BLaER1 (cell line): ENCODE measurements around the gene ARMH1.
"Not testable (repeated sequence)": the region's sequence is repeated elsewhere in the genome, so short reads cannot be mapped to it uniquely, and the experiment has no call there.

Experiments used
- H3K27ac ChIP-seq: shearing (Covaris generic); formaldehyde crosslinking; 2 replicates; pipeline ENCODE4 v1.8.1; 2022
- H3K27me3 ChIP-seq: shearing (Covaris generic); formaldehyde crosslinking; 2 replicates; pipeline ENCODE4 v1.8.1; 2022
- H3K36me3 ChIP-seq: shearing (Covaris generic); formaldehyde crosslinking; 2 replicates; pipeline ENCODE4 v1.8.1; 2022
- H3K4me1 ChIP-seq: shearing (Covaris generic); formaldehyde crosslinking; 2 replicates; pipeline ENCODE4 v1.8.1; 2022
- H3K4me2 ChIP-seq: shearing (Covaris generic); formaldehyde crosslinking; 2 replicates; pipeline ENCODE4 v1.8.1; 2022
- H3K4me3 ChIP-seq: shearing (Covaris generic); formaldehyde crosslinking; 2 replicates; pipeline ENCODE4 v1.8.1; 2022
- H3K9ac ChIP-seq: shearing (Covaris generic); formaldehyde crosslinking; 2 replicates; pipeline ENCODE4 v1.8.1; 2022
- H3K9me3 ChIP-seq: shearing (Covaris generic); formaldehyde crosslinking; 2 replicates; pipeline ENCODE4 v1.8.1; 2022
- H4K20me1 ChIP-seq: shearing (Covaris generic); formaldehyde crosslinking; 2 replicates; pipeline ENCODE4 v1.8.1; 2022
- Cebpa-rat ChIP-seq: shearing (Covaris generic); IDR thresholded peaks from 2 replicates; pipeline ENCODE4 v1.8.1; 2022

Gene ARMH1

DNA sequence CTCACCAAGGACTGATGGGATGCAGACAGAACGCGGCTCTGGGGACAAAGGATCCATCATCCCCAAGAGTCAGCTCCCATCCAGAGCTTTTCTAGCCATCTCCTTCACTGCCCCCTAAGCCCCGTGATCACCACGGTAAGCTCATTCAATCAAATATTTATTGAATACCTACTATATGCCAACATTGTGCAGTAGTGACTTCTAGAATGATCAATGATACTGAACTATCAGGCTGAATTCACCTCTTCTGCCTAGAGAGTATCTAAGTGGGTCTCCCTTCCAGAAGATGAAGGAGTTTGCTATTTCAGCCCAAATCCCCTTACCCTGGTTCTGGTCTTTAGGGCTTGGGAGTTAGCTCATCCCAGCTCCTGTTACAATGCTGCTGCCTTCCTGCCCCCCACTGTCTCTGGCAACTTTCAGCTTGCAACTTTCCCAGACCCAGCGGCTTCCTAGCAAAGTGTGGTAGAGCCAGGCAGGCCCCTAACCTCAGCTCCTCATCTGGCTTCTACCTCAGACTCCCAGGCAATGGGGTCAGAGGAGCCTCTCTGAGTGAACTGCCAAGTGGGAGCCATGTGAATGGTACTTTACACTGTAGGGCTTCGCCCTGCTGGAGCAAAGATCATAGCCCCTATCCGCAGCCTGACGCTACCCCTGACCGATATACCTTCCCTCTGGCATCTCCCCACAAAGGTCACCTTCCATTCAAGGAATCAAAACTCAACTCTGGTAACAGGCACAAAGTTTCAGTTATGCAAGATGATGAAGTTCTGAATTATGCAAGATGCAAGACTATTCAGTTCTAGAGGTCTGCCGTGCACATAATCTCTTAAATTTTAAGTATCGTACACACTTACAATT, 21.2 kb upstream of the ARMH1 start:
- Histone ChIP-seq H3K4me2 (no peak overlapping the region), H3K36me3 (peaks cover 61% of the 10 kb centered on the region), H3K9me3 (no peaks in the 10 kb centered on the region), H4K20me1 (peaks cover 30% of the 10 kb centered on the region), H3K4me1 (no peaks in the 10 kb centered on the region), H3K9ac (no peak overlapping the region), H3K27me3 (no peaks in the 10 kb centered on the region), H3K27ac (no peak overlapping the region), H3K4me3 (no peak overlapping the region)
- TF ChIP-seq Cebpa-rat, result no peak

GRCh38 chr1:44654621-44655187, 19.8 kb upstream of the ARMH1 start:
- H3K9me3 ChIP-seq, result no peaks in the 10 kb centered on the region
- TF ChIP-seq Cebpa-rat, result no peak
- no peak overlapping the region for H3K4me2 ChIP-seq
- no peaks in the 10 kb centered on the region for H3K27me3 ChIP-seq
- H3K9ac ChIP-seq, result no peak overlapping the region
- no peak overlapping the region for H3K27ac ChIP-seq
- H3K36me3 ChIP-seq, result peaks cover 47% of the 10 kb centered on the region
- no peaks in the 10 kb centered on the region for H3K4me1 ChIP-seq
- H3K4me3 ChIP-seq, result no peak overlapping the region
- H4K20me1 ChIP-seq, result peaks cover 16% of the 10 kb centered on the region

DNA sequence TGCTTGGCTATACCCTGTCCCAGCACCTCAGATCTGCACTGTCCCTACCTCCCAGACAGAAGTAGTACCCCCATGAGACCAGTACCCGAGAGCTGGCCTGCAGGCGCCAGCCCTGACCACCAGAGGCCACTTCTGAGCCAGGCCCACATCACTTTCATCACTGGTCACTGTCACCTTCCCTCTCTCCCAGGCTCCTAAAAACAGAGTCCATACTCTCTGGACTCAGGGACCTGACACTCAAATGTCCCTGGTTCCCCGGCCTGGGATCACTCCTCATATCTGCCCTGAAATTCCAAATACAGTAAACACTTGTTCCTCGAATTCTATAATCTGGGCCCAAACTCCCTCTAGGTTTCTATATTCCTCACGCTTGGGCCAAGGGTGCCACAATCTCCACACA, 18.9 kb upstream of the ARMH1 start:
- no peak for TF ChIP-seq Cebpa-rat
- Histone ChIP-seq H3K4me1 (no peaks in the 10 kb centered on the region), H3K9me3 (no peaks in the 10 kb centered on the region), H3K4me2 (no peak overlapping the region), H3K27ac (no peak overlapping the region), H3K27me3 (no peaks in the 10 kb centered on the region), H4K20me1 (peaks cover 16% of the 10 kb centered on the region), H3K9ac (no peak overlapping the region), H3K4me3 (no peak overlapping the region), H3K36me3 (peaks cover 38% of the 10 kb centered on the region)

GRCh38 chr1:44659566-44659965, 14.9 kb upstream of the ARMH1 start:
- Histone ChIP-seq H3K36me3 (peaks cover 8% of the 10 kb centered on the region; the same call in 1 of the 2 replicates), H3K9me3 (no peaks in the 10 kb centered on the region), H3K27ac (no peak overlapping the region), H3K4me2 (no peak overlapping the region), H4K20me1 (no peaks in the 10 kb centered on the region), H3K9ac (no peak overlapping the region), H3K4me3 (no peak overlapping the region), H3K4me1 (no peaks in the 10 kb centered on the region), H3K27me3 (no peaks in the 10 kb centered on the region)
- no peak for TF ChIP-seq Cebpa-rat

DNA sequence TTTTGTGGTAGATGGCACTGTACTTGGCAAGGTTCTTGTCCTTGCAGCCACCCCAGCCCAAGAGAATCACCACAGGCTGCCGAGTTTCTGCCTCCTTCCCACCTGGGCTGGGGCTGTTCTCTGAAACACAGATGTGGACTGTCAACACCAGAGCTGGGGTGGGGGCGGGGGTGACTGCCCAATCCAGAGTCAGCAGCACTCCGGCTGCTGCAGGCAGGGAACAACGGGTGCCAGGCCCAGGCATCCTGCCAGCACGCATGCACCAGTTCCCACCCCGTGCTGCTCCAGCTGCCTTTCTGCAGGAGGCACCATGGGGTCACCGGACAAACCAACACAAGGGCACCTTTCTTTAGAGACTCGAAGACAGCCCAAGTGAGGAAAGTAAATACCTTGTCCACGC, 14.3 kb upstream of the ARMH1 start:
- no peaks in the 10 kb centered on the region for H3K27me3 ChIP-seq
- no peak overlapping the region for H3K4me2 ChIP-seq
- no peaks in the 10 kb centered on the region for H3K4me1 ChIP-seq
- TF ChIP-seq Cebpa-rat, result no peak
- no peaks in the 10 kb centered on the region for H3K9me3 ChIP-seq
- no peak overlapping the region for H3K4me3 ChIP-seq
- H3K27ac ChIP-seq, result no peak overlapping the region
- H3K36me3 ChIP-seq, result peaks cover 2% of the 10 kb centered on the region; the same call in 1 of the 2 replicates
- H4K20me1 ChIP-seq, result no peaks in the 10 kb centered on the region
- H3K9ac ChIP-seq, result no peak overlapping the region

GRCh38 chr1:44661781-44662682, 12.5 kb upstream of the ARMH1 start:
- no peak overlapping the region for H3K9ac ChIP-seq
- no peaks in the 10 kb centered on the region for H3K9me3 ChIP-seq
- no peaks in the 10 kb centered on the region for H3K27me3 ChIP-seq
- H3K4me2 ChIP-seq, result no peak overlapping the region
- no peak overlapping the region for H3K4me3 ChIP-seq
- H3K27ac ChIP-seq, result no peak overlapping the region
- H4K20me1 ChIP-seq, result no peaks in the 10 kb centered on the region
- no peak for TF ChIP-seq Cebpa-rat
- no peaks in the 10 kb centered on the region for H3K4me1 ChIP-seq
- H3K36me3 ChIP-seq, result no peaks in the 10 kb centered on the region

- Histone ChIP-seq H4K20me1 (no peaks in the 10 kb centered on the region), H3K9ac (no peak overlapping the region), H3K27ac (no peak overlapping the region), H3K36me3 (no peaks in the 10 kb centered on the region), H3K9me3 (no peaks in the 10 kb centered on the region), H3K27me3 (no peaks in the 10 kb centered on the region), H3K4me2 (no peak overlapping the region), H3K4me3 (no peak overlapping the region), H3K4me1 (no peaks in the 10 kb centered on the region)
- TF ChIP-seq Cebpa-rat, result no peak
These were observed 11.9 kb upstream of the ARMH1 start for GRCh38 chr1:44662683-44663030.

GRCh38 chr1:44663417-44663816, 11.1 kb upstream of the ARMH1 start:
- no peak overlapping the region for H3K4me3 ChIP-seq
- no peak for TF ChIP-seq Cebpa-rat
- no peak overlapping the region for H3K9ac ChIP-seq
- no peaks in the 10 kb centered on the region for H3K9me3 ChIP-seq
- H4K20me1 ChIP-seq, result no peaks in the 10 kb centered on the region
- H3K4me2 ChIP-seq, result no peak overlapping the region
- no peaks in the 10 kb centered on the region for H3K4me1 ChIP-seq
- no peaks in the 10 kb centered on the region for H3K36me3 ChIP-seq
- no peak overlapping the region for H3K27ac ChIP-seq
- no peaks in the 10 kb centered on the region for H3K27me3 ChIP-seq

DNA sequence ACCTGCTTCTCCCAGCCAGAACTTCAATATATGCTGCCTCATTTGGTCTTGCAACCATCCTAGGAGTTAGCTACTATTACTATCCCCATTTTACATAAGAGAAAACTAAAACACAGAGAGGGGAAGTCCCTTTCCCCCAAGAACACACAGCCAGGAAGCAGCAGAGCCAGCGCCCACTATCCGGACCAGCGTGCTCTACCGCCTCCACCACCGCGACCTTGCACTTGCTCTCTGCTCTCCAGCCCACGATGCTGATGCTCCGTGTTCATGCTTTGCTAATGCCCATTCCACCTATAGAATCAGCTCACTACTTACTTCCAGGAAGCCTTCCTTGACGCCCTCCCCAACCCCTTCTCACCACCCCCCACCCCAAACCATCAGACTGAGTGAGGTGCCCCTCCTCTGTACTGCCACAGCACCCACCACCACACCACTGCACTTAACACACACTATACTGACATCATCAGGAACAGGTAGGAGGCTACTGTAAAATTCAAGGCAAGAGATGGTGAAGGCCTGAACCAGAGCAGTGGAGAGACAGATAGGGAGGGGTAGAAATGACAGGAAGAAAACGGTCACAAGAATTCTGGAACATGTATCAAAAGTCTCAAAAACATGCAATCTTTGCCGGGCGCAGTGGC, 9.7 kb upstream of the ARMH1 start:
- Histone ChIP-seq H3K27me3 (no peaks in the 10 kb centered on the region), H3K9ac (no peak overlapping the region), H3K4me1 (no peaks in the 10 kb centered on the region), H3K9me3 (no peaks in the 10 kb centered on the region), H3K36me3 (no peaks in the 10 kb centered on the region), H4K20me1 (no peaks in the 10 kb centered on the region), H3K27ac (no peak overlapping the region), H3K4me3 (no peak overlapping the region), H3K4me2 (no peak overlapping the region)
- no peak for TF ChIP-seq Cebpa-rat

DNA sequence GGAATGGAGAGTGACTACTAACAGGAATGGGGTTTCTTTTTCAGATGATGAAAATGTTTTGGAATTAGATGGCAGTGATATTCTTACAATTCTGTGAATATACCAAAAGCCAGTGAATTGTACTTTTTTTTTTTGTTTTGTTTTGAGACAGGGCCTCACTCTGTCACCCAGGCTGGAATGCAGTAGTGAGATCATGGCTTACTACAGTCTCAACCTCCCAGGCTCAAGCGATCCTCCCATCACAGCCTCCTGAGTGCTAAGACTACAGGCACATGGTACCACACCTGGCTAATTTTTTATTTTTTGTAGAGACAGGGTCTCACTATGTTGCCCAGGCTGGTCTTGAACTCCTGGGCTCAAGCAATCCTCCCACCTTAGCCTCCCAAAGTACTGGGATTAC, 7.8 kb upstream of the ARMH1 start:
- H3K9me3 ChIP-seq, H3K9ac ChIP-seq, H3K36me3 ChIP-seq, H4K20me1 ChIP-seq, H3K4me3 ChIP-seq, H3K27me3 ChIP-seq, H3K27ac ChIP-seq, H3K4me2 ChIP-seq: not testable (repeated sequence)
- H3K4me1 ChIP-seq, result peaks cover 15% of the 10 kb centered on the region
